CD4-positive, CD25-positive, alpha-beta regulatory T cell (primary cell): ENCODE data around the gene AP5S1. TPM values are rescaled to one million over a fixed set of nuclear protein-coding genes. Genes with fewer than 3 reads are reported as not detected.
"Not testable (repeated sequence)": the region's sequence is repeated elsewhere in the genome, so short reads cannot be mapped to it uniquely, and the experiment has no call there.

Experiments used
- ATAC-seq, 2 donors: fragments of 150-1000 bp; cut with Tn5 transposase; one replicate each; pipeline ENCODE4 v1.10.0; 2021; ENCODE audit warnings: low read depth in 2 of 2, moderate number of reproducible peaks in 2 of 2, moderate library complexity in 1 of 2
- DNase-seq, 3 donors: peaks; one replicate each; pipeline versions ENCODE4 v3.0.0 to v3.0.0-alpha.2; 2012 to 2022; ENCODE audit warnings: mixed read lengths in 1 of 3
- H3K27ac ChIP-seq: one replicate; pipeline ENCODE4 v1.7.0; 2013; ENCODE audit warnings: mild to moderate bottlenecking, low read length; ENCODE audit not compliant: insufficient read depth, poor library complexity, severe bottlenecking
- H3K27me3 ChIP-seq: one replicate; pipeline ENCODE4 v1.7.0; 2013; ENCODE audit warnings: low read length; ENCODE audit not compliant: control insufficient read depth, insufficient read depth
- H3K36me3 ChIP-seq: one replicate; pipeline ENCODE4 v1.7.0; 2013; ENCODE audit warnings: mild to moderate bottlenecking, low read length, moderate library complexity; ENCODE audit not compliant: control insufficient read depth, insufficient read depth
- H3K4me1 ChIP-seq: 2 replicates; pipeline ENCODE4 v1.7.0; 2013; ENCODE audit warnings: mild to moderate bottlenecking, low read length; ENCODE audit not compliant: insufficient read depth, control insufficient read depth, poor library complexity, severe bottlenecking
- H3K4me3 ChIP-seq: one replicate; pipeline ENCODE4 v1.7.0; 2013; ENCODE audit warnings: low read depth, mild to moderate bottlenecking, low read length, moderate library complexity
- H3K9me3 ChIP-seq, 2 experiments: 1 replicate in 1 of 2; 2 replicates in 1 of 2; pipeline ENCODE4 v1.7.0; 2013; ENCODE audit warnings: low read length in 2 of 2, mild to moderate bottlenecking in 1 of 2, moderate library complexity in 1 of 2; ENCODE audit not compliant: control insufficient read depth in 2 of 2
- H3K27ac Mint-ChIP-seq, 3 donors: one replicate each; pipeline ENCODE4 v1.8.0; 2020 to 2022; ENCODE audit warnings: mild to moderate bottlenecking in 3 of 3, mixed read lengths in 3 of 3, moderate library complexity in 2 of 3
- H3K27me3 Mint-ChIP-seq: one replicate; pipeline ENCODE4 v1.8.0; 2022; ENCODE audit warnings: mild to moderate bottlenecking, mixed read lengths
- H3K36me3 Mint-ChIP-seq: one replicate; pipeline ENCODE4 v1.8.0; 2020; ENCODE audit warnings: mixed read lengths
- H3K4me1 Mint-ChIP-seq, 4 donors: one replicate each; pipeline ENCODE4 v1.8.0; 2020 to 2022; ENCODE audit warnings: mixed read lengths in 4 of 4, mild to moderate bottlenecking in 1 of 4
- H3K4me3 Mint-ChIP-seq, 4 donors: one replicate each; pipeline ENCODE4 v1.8.0; 2020 to 2022; ENCODE audit warnings: mild to moderate bottlenecking in 4 of 4, mixed read lengths in 4 of 4, moderate library complexity in 3 of 4
- H3K9me3 Mint-ChIP-seq, 7 donors: one replicate each; pipeline ENCODE4 v1.8.0; 2020 to 2022; ENCODE audit warnings: mixed read lengths in 7 of 7, mild to moderate bottlenecking in 3 of 7, moderate library complexity in 2 of 7
- polyA plus RNA-seq, 4 donors: library from polyadenylated mRNA; unstranded; fragments of 300-500 nt; fragmentation: Illumina TruSeq; gene quantifications; one replicate each; pipeline ENCODE4 v1.2.3, GENCODE V29; 2021
- total RNA-seq: library from RNA; stranded (reverse); gene quantifications from one replicate; pipeline ENCODE4 v1.2.3, GENCODE V29; 2022

Gene AP5S1
- total and polyA plus RNA-seq, 5 donors from 2014 or later: 10.5 to 22.2 (median 19.5) TPM

GRCh38 chr20:3840201-3840600, 19.9 kb downstream of the AP5S1 start:
- H3K4me3 ChIP-seq, H3K27me3 Mint-ChIP-seq, H3K4me1 ChIP-seq, H3K36me3 ChIP-seq, H3K9me3 Mint-ChIP-seq, ATAC-seq, H3K4me1 Mint-ChIP-seq, H3K27me3 ChIP-seq, H3K9me3 ChIP-seq, H3K4me3 Mint-ChIP-seq, DNase-seq, H3K36me3 Mint-ChIP-seq, H3K27ac ChIP-seq, H3K27ac Mint-ChIP-seq: not testable (repeated sequence)

GRCh38 chr20:3842348-3842930, 22.1 kb downstream of the AP5S1 start:
- no peak overlapping the region for H3K27ac Mint-ChIP-seq

GRCh38 chr20:3843490-3843889, 23.1 kb downstream of the AP5S1 start:
- no peak for ATAC-seq
- no peaks in the 10 kb centered on the region for H3K36me3 Mint-ChIP-seq

More at GRCh38 chr20:3842348-3842930, 22.1 kb downstream of the AP5S1 start:
- H3K9me3 Mint-ChIP-seq: peaks cover 0 to 2% (median 0%) of the 10 kb centered on the region in 7 donors
- Histone ChIP-seq H3K27ac (no peak overlapping the region), H3K9me3 (no peaks in the 10 kb centered on the region), H3K36me3 (no peaks in the 10 kb centered on the region), H3K4me3 (no peak overlapping the region), H3K27me3 (no peaks in the 10 kb centered on the region), H3K4me1 (peaks cover 8% of the 10 kb centered on the region)
- H3K4me1 Mint-ChIP-seq: peaks cover 0 to 12% (median 8%) of the 10 kb centered on the region in 4 donors
- no peak overlapping the region for H3K4me3 Mint-ChIP-seq
- no peak for DNase-seq
- no peaks in the 10 kb centered on the region for H3K36me3 Mint-ChIP-seq
- no peaks in the 10 kb centered on the region for H3K27me3 Mint-ChIP-seq
- ATAC-seq: no peak

GRCh38 chr20:3843990-3844619, 23.8 kb downstream of the AP5S1 start:
- H3K4me1 ChIP-seq: peaks cover 13% of the 10 kb centered on the region
- not testable (repeated sequence) for DNase-seq, H3K36me3 Mint-ChIP-seq, H3K9me3 ChIP-seq, ATAC-seq, H3K27ac Mint-ChIP-seq, H3K27ac ChIP-seq, H3K4me3 ChIP-seq, H3K36me3 ChIP-seq, H3K27me3 Mint-ChIP-seq, H3K9me3 Mint-ChIP-seq, H3K27me3 ChIP-seq
- peak overlapping the region in 1 of 4 donors; percentile 47 for H3K4me3 Mint-ChIP-seq
- peaks cover 5 to 29% (median 20%) of the 10 kb centered on the region in 4 donors for H3K4me1 Mint-ChIP-seq

More at GRCh38 chr20:3843490-3843889, 23.1 kb downstream of the AP5S1 start:
- H3K27ac ChIP-seq: no peak overlapping the region
- no peaks in the 10 kb centered on the region for H3K36me3 ChIP-seq
- H3K9me3 ChIP-seq: no peaks in the 10 kb centered on the region
- H3K4me3 Mint-ChIP-seq: no peak overlapping the region
- no peak overlapping the region for H3K4me3 ChIP-seq
- H3K4me1 ChIP-seq: peaks cover 12% of the 10 kb centered on the region
- H3K27me3 Mint-ChIP-seq: no peaks in the 10 kb centered on the region
- peaks cover 0 to 23% (median 15%) of the 10 kb centered on the region in 4 donors for H3K4me1 Mint-ChIP-seq
- peaks cover 0 to 2% (median 0%) of the 10 kb centered on the region in 7 donors for H3K9me3 Mint-ChIP-seq
- DNase-seq: no peak
- no peaks in the 10 kb centered on the region for H3K27me3 ChIP-seq
- H3K27ac Mint-ChIP-seq: no peak overlapping the region

- Mint-ChIP-seq H3K36me3 (no peaks in the 10 kb centered on the region), H3K4me1 (peaks cover 5 to 36% (median 25%) of the 10 kb centered on the region in 4 donors), H3K27ac (peak overlapping the region in 2 of 3 donors; percentile 91 to 93), H3K4me3 (peak overlapping the region; percentile 91 to 97 (median 93)), H3K27me3 (no peaks in the 10 kb centered on the region), H3K9me3 (no peaks in the 10 kb centered on the region)
- Histone ChIP-seq H3K4me3 (peak overlapping the region; percentile 63), H3K9me3 (no peaks in the 10 kb centered on the region), H3K27ac (peak overlapping the region; percentile 77), H3K27me3 (no peaks in the 10 kb centered on the region), H3K36me3 (no peaks in the 10 kb centered on the region), H3K4me1 (peaks cover 13% of the 10 kb centered on the region)
- DNase-seq (peak in 2 of 3 donors; percentile 6 to 21), ATAC-seq (no peak)
These were observed 26.0 kb downstream of the AP5S1 start for GRCh38 chr20:3846378-3846739.

DNA sequence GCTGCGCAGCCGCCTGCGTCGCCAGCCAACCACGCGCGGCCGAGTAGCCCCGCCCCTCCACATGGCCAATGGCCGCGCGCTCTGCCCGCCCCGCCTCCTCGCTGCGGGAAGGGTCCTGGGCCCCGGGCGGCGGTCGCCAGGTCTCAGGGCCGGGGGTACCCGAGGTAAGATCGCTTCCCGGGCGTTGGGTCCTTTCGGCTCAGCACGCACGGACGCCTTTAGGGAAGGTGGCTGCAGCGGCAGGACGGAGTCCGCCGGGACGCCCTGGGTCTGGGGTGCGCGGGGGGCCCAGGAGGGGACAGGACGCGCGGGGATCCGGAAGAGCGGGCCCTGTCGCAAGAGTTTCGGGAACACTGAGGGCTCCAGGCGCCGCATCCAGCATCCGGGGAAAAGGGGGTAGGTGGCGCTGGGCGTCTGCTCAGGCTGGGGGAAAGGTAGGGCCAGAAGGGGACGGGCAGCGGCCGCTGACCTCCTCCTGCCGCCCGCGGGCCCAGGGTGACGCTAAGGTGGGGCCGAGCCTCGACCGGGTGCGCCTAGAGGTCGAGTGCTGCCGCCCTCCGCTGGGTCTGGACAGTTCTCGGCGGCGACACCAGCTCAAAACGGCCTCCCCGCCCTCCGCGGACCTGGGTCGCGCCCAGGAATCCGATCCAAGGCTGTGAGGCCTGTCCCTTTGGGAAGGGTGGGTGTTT, 26.5 kb downstream of the AP5S1 start, which contains the start of gene MAVS:
Gene MAVS (plus strand): TSS at position 95 of the 689 bp plus-strand sequence. CDS start 7,791 bp downstream, outside the sequence.
- Mint-ChIP-seq H3K4me3 (peak within 1 kb of the TSS; percentile 91 to 97 (median 93)), H3K27me3 (no peaks in the 10 kb centered on the region), H3K4me1 (peaks cover 5 to 36% (median 25%) of the 10 kb centered on the region in 4 donors), H3K27ac (peak within 1 kb of the TSS; percentile 82 to 93 (median 91)), H3K9me3 (no peaks in the 10 kb centered on the region), H3K36me3 (no peaks in the 10 kb centered on the region)
- Histone ChIP-seq H3K4me1 (peaks cover 13% of the 10 kb centered on the region), H3K27me3 (no peaks in the 10 kb centered on the region), H3K36me3 (no peaks in the 10 kb centered on the region), H3K27ac (peak within 1 kb of the TSS; percentile 77), H3K9me3 (no peaks in the 10 kb centered on the region), H3K4me3 (peak within 1 kb of the TSS; percentile 77)
- DNase-seq: peak; percentile 82 to 87 (median 83)
- peak; percentile 98 for ATAC-seq

GRCh38 chr20:3847429-3847940, 27.1 kb downstream of the AP5S1 start:
- peak overlapping the region; percentile 77 for H3K4me3 ChIP-seq
- peak overlapping the region; percentile 77 for H3K27ac ChIP-seq
- no peaks in the 10 kb centered on the region for H3K9me3 ChIP-seq
- H3K36me3 ChIP-seq: no peaks in the 10 kb centered on the region
- Mint-ChIP-seq H3K4me1 (peaks cover 5 to 36% (median 25%) of the 10 kb centered on the region in 4 donors), H3K4me3 (peak overlapping the region; percentile 91 to 97 (median 93)), H3K27ac (peak overlapping the region; percentile 48 to 93 (median 91)), H3K9me3 (no peaks in the 10 kb centered on the region), H3K27me3 (no peaks in the 10 kb centered on the region), H3K36me3 (no peaks in the 10 kb centered on the region)
- no peaks in the 10 kb centered on the region for H3K27me3 ChIP-seq
- ATAC-seq (no peak), DNase-seq (peak in 1 of 3 donors; percentile 12)
- peaks cover 13% of the 10 kb centered on the region for H3K4me1 ChIP-seq
